ENCODE results near the gene RNGTT.
A peak's percentile ranks its signal among the peaks of the same experiment; 100 is the strongest.
"Not testable (repeated sequence)": the region's sequence is repeated elsewhere in the genome, so short reads cannot be mapped to it uniquely, and the experiment has no call there.

The RNGTT gene

DNA sequence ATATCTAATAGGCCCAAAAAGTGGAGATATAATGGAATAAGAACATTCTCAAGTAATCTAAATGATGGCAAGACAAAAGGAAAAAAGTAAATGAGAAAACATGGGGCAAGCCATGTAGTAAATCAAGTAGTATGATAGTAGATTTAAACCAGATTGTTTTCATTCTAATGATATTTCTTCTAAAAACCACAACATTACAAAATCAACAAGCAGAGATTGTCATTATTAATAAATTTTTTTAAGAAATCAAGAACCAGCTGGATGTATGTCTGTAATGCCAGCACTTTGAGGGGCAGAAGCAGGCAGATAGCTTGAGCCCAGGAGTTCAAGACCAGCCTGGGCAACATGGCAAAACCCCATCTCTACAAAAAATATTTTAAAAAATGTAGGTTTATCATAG, 155.0 kb downstream of the RNGTT start:
- peak; percentile 58 for DNase-seq (ENCODE audit: low read depth)

DNA sequence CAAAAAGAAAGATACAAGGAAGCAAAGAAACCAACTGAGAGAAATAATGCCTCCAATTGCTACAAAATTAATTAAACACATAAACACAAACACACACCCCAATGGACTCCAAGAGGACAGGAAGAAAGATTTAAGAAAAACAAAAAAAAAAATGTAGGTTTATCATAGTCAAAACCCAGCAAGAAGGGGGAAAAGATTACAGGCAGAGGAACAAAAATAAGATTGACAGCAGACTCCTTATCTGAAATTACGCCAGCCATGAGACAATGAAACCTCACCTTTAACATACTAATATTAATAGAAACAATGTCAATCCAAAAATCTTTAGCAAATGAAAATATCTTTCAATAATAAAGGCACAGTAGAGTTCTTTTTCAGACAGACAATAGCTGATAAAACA, 155.8 kb downstream of the RNGTT start:
- DNase-seq (ENCODE audit: low read depth): no peak

DNA sequence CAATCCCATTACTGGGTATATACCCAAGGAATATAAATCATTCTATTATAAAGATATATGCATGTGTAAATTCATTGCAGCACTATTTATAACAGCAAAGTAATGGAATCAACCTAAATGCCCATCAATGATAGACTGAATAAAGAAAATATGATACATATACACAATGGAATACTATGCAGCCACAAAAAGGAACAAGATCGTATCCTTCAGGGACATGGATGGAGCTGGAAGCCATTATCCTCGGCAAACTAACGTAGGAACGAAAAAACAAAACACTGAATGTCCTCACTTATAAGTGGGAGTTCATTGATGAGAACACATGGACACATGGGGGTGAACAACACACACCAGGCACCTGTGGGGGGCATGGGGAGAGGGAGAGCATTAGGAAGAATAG, 156.7 kb downstream of the RNGTT start:
- DNase-seq (ENCODE audit: low read depth): no peak

DNA sequence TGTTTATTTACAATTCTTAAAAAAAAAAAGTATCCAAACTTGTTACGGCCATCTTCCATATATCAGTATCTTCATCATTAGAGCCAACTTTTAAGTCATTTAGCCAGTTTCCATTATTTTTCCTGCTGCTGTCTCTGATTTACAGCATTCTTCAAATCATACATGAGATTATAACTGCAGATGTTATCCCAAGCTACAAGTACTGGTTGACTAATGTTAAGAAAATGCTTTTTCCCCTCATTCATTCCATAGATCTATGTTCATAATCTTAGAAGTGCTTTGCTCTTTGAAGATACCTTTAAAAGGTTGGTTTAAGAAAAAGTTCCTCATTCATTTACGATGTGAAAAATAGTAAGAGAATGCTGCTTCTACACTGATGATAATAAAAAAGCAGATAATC, 158.7 kb downstream of the RNGTT start:
- DNase-seq (ENCODE audit: low read depth): no peak

DNA sequence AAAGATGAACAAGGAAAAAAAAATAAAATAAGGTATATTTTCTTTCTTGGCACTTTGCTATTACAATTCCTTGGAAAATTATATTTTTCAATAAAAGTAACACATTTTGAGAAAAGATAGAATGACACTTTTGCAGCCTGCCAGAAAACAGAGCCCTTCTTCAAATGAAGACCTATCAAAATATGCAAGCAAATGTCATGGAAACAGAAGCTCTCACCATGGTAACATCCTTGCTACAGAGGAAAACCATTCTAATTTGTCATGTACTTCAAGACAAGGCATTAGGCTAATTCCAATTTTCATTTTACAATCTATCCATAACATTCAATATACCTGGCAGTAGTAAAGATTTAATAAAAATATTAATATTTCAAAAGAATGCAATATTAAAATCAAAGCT, 177.9 kb downstream of the RNGTT start:
- DNase-seq (ENCODE audit: low read depth): peak; percentile 3

DNA sequence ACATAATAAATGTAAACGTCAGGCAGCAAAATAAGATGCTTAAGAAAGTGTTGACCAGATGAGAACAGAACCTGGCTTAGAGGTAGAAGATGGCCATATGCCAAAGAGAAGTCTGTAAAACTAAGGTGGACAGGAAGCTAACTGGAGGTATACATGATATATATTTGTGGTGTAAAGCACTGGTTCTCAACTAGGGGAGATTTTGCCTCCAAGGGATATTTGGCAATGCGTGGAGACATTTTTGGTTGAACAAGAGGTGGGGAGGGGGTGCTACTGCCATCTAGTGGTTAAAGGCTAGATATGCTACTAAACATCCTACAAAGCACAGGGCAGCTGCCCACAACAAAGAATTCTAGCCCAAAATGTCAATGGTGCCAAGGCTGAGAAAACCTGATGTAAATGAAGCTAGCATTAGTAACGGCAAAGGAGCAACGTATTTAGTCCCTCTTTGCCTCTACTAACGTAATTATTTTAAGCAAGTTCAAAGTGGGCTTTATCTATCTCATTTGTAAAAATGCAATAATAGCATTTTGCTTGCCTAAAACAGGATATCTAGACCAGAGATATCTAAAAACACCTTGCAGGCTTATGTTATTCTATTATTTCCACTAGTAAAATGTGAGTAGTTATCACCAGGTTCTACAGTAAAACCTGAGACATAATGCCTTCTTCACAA, 182.6 kb downstream of the RNGTT start:
- DNase-seq (ENCODE audit: low read depth): peak; percentile 58

DNA sequence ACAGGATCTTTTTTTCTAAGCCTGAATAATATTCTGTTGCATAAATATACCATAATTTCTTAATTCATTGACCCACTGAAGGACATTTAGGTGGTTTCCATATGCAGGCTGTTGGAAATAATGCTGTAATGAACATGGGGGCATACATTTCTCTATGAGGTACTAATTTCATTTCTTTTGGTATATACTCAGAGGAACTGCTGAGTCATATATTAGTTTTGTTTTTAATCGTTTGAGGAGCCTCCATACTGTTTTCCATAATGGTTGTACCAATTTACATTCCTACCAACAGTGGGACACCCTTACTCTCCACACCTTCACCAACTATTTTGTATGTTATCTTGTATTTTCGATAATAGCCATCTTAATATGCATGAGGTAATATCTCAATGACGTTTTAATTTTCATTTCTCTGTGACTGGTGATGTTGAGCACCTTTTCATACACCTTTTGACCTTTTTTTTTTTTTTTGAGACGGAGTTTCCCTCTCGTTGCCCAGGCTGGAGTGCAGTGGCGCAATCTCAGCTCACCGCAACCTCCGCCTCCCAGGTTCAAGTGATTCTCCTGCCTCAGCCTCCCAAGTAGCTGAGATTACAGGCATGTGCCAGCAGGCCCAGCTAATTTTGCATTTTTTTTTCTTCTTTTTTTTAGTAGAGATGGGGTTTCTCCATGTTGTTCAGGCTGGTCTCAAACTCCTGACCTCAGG, 187.4 kb downstream of the RNGTT start:
- no peak for DNase-seq (ENCODE audit: low read depth)

DNA sequence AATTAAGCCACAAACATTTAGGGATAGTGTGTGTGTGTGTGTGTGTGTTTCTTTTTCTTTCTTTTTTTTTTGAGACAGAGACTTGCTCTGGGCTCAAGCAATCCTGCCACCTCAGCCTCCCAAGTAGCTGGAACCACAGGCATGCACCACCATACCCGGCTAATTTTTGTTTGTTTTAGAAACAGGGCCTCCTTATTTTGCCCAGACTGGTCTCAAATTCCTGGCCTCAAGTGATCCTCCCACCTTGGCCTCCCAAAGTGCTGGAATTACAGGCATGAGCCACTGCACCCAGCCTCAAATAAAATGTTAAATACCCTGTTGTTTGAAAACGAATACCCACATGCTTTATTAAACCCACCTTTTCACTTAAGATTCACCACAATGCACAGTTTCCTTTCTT, 195.3 kb downstream of the RNGTT start:
- not testable (repeated sequence) for DNase-seq (ENCODE audit: low read depth)

DNA sequence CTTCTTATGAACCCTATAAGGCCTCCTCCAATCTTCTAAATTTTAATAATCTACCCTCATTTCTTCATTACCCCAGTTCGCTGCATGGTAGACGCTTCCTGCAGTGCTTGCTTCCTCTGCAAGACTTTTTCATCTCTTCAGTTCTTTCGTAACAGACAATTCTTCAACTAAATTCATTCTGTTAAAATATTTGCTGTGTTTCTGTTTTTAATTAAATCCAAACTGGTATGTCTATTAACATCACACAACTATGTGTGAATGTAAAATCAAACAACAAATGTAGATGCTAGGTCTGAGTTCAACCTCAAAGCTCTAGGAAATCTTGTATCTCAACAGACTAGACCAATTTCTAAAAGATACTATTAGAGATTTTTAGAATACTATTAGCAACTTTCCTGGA, 199.3 kb downstream of the RNGTT start:
- peak; percentile 5 for DNase-seq (ENCODE audit: low read depth)

DNA sequence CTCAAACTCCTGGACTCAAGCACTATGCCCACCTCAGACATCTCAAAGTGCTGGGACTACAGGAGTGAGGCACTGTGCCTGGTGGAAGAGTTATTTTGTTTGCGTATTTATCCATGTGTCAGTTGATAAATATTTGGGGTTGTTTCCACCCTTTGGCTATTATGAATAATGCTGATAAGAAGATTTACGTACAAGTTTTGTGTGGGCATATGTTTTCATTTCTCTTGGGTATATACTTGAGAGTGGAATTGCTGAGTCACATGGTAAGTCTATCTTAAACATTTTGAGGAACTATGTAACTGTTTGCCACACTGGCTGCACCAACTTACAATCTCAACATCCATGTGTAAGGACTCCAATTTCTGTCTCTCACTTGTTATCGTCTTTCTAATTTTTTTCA, 200.3 kb downstream of the RNGTT start:
- DNase-seq (ENCODE audit: low read depth): no peak

DNA sequence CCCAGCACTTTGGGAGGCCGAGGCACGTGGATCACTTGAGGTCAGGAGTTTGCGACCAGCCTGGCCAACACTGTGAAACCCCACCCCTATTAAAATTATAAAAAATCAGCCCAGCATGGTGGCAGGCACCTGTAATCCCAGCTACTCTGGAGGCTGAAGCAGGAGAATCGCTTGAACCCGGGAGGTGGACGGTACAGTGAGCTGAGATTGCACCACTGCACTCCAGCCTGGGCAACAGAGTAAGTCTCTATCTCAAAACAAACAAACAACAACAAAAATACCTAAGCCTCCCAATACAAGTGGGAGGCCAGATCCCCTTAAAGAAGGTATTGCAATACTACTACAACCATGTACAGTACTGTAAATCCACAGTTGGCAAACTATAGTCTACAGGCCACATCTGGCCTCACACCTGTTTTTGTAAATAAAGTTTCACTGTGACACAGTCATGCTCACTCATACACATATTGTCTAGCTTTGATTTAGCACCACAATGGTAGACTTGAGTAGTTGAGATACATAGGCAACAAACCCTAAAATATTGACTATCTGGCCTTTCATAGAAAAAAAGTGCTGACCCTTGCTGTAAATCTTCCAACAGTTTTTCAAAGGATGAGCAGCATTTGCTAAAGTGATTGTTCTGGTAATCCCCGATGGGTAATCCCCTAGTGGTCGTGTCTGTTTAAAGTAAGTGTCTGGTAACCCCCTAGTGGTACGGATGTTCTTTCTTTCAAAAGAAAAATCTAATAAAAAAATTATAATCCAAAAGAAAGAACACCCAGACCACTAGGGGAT, 202.0 kb downstream of the RNGTT start:
- no peak for DNase-seq (ENCODE audit: low read depth)

DNA sequence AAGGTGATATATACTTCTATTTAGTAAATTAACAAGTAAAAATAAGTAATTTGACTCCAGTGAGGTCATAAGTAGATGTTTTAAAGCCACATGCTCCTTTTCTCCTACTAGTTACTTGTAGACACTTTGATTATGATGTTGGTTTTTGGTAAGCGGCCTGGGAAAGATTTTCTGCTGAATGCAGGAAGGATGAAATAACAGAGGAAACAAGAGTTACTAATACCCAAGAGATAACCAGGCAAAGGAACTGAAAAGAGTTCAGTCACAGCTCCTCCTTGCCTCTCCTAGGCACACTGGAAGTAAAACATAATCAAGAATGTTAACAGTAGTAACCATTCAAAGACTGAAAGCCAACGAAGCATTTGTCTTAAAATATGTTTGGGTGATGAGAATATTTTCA, 203.3 kb downstream of the RNGTT start:
- no peak for DNase-seq (ENCODE audit: low read depth)

DNA sequence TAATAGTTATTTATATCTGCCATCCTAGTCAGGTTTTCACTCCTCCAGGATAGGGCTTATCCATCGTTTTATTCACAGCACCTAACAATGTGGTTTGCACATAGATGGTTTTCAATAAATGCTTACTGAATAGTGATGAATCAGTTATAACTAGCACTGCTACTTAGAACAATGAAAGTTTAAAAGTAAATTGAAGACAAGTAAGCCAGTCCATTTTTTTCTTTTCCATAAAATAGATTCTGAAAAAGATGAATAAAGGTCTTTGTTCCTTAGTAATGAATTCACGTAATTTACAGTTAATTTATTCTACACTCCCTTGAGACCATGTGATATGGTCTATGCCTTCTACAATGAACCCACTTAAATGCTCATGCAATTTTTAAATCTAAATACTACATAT, 212.5 kb downstream of the RNGTT start:
- DNase-seq (ENCODE audit: low read depth): no peak

DNA sequence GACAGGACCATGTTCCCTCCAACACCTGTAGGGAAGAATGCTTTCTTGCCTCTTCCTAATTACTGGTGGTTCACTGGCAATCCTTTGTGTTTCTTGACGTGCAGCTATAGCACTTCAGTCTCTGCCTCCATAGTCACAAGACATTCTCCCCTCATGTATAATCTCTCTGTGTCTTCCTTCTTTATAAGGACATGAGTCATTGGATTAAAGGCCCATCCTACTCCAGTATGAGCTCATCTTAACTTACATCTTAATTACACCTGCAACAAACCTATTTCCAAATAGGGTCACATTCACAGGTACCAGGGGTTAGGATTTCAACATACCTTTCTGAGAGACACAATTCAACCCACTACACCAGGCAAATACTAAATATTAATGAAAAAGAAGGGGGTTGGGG, 213.6 kb downstream of the RNGTT start:
- no peak for DNase-seq (ENCODE audit: low read depth)

DNA sequence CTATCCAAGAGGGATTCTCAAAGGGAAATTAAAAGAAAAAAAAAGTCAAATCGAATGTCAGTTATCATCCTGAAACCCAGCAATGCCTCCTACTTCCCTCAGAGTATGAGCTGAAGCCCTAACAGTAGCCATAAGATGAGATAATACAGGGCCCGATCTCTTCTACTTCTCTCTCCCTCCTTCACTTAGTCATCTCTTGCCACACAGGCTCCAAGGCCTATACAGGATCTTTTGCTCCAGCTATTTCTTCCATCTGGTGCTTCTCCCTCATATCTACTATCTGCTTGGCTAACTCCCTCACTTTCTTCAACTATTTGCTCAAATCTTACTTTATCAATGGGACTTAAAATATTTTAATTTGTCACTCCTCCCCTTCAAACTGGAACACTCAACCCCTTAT, 215.3 kb downstream of the RNGTT start:
- no peak for DNase-seq (ENCODE audit: low read depth)

DNA sequence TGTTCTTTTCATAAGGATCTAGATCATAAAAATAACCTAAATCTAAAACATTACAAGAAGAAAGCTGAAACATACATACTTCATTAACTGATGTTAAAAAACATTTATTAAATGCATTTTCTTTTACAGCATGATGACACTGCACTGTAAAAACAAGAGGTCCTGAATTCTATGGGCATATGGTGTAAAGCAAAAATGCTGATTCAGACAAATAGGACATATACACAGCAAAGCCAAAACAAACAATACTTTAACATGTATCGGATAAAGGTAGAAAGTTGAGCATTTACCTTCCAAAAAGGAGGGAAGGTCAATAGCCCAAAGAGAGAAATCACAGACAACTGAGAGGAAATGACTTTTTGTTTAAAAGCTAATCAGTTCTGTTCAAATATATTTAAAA, 221.5 kb downstream of the RNGTT start:
- DNase-seq (ENCODE audit: low read depth): no peak

DNA sequence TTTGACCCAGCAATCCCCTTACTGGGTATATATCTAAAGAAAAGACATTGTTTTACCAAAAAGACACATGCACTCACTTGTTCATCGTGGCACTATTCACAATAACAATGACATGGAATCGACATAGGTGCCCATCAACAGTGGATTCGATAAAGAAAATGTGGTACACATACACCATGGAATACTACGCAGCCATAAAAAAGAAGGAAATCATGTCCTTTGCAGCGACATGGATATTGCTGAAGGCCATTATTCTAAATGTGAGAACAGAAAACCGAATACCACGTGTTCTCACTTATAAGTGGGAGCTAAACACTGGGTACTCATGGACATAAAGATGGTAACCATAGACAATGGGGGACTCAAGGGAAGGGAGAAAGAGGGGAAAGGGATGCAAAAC, 222.3 kb downstream of the RNGTT start:
- no peak for DNase-seq (ENCODE audit: low read depth)

DNA sequence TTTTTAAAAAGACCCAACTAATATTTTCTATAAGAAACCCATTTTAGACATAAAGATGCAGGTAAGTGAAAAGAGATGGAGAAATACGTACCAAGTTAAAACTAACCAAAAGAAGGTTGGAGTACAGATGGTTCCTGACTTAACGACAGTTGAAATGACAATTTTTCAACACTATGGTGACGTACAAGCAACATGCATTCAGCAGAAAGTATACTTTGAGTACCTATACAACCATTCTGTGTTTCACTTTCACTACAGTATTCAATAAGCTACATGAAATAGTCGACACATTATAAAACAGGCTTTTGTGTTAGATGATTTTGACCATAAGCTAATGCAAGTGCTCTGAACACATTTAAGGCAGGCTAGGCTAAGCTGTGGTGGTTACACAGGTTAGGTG, 228.9 kb downstream of the RNGTT start:
- no peak for DNase-seq (ENCODE audit: low read depth)

DNA sequence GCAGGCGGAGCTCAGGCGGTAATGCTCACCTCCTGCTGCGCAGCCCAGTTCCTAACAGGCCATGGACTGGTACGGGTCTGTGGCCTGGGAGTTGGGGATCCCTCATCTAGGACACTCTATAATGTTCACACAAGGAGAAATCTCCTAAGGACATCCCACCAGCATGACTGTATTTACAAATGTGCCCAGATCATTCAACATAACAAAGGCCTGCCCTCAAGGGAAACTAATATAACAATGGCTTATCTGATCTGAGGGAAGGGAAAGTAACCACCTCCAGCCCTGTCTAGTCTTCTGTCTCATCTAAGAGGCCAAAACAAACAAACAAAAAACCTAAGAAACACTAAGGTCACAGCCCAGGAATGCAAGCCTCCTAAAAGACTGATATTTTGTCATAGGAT, 232.8 kb downstream of the RNGTT start:
- no peak for DNase-seq (ENCODE audit: low read depth)

DNA sequence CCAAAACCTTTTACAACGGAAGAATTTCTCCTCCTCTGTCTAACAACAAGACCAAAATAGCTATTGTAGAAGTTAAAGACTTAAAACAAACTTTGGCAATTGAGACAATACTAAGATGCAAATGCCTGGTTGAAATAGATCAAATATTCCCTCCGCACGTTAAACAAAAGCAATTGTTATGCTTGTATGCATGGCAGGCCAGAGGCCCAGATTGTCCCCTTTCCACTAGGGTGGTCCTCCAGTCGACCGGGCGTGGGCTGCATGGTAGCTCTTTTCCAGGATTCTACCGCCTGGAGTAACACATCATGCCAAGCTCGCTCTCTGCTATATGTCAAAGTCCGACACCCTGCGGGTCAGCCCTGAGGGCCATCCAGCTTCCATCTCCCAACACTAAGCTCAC, 234.7 kb downstream of the RNGTT start:
- DNase-seq (ENCODE audit: low read depth): no peak

DNA sequence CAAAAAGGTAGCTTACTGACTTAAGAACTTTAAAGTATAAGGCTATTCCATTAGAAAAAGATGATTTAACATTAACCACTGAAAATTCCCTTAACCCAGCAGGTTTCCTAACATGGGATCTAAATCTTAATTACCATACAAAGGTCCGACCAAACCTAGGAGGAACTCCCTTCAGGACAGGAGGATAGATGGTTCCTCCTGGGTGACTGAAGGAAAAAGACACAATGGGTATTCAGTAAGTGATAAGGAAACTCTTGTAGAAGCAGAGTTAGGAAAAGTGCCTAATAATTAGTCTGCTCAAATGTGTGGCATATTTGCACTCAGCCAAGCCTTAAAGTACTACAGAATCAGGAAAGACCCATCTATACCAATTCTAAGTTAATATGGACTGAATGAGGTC, 237.0 kb downstream of the RNGTT start:
- not testable (repeated sequence) for DNase-seq (ENCODE audit: low read depth)

DNA sequence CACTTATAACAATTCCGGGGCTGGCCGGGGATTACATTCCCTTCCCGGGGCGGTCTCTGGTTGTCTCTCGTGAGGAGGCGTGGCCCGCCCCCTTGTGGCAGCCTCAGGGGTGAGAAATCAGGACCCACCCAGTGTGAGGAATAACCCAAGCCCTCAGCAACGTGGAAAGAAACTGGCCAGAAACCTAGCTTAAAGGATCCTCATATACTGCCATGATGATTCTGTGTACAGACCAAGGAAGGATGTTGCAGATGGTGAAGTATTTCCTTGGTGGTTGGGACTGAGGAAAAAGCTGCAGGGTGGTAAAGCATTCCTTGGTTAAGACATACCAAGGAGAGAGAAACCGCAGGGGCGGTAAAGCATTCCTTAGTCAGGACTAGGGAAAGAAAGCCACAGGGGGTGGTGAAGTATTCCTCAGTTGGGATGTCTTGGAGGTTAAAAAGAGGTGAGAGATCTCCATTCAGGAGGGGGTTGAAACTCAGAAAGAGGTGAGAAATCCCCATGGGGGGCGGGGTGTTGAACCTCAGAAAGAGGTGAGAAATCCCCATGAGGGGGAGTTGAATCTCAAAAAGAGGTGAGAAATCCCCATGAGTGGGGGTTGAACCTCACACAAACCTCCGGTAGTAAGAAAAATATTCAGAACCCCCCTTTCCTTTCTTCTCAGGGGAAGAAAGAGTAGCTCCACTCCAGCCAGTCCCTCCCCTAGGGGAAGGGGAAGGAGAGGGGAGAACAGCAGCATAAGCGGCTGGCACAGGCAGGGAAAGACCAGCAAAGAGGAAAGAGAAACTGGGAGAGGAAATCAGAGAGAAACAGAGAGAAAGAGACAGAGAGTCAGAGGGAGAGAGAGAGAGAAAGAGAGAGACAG, 238.1 kb downstream of the RNGTT start:
- no peak for DNase-seq (ENCODE audit: low read depth)

Measured in fibroblast of gingiva (primary cell).